Fibroblast of pulmonary artery (primary cell): ENCODE results near the gene WWOX.
"Not testable (repeated sequence)": the region's sequence is repeated elsewhere in the genome, so short reads cannot be mapped to it uniquely, and the experiment has no call there.

Source experiments
- DNase-seq: peaks from one replicate; pipeline ENCODE4 v3.0.0-alpha.2; 2010; ENCODE audit warnings: low read depth
- H3K4me3 ChIP-seq: replicated peaks from 2 replicates; pipeline ENCODE4 v1.5.1; 2011; ENCODE audit warnings: low read depth, mild to moderate bottlenecking, control low read depth, low read length, moderate library complexity
- TF ChIP-seq, protein P1 (sequence below): IDR thresholded peaks from 2 replicates; pipeline ENCODE4 v1.5.1; 2011; ENCODE audit warnings: mild to moderate bottlenecking, control low read depth, low read length, inconsistent platforms; ENCODE audit errors: missing control alignments

The WWOX gene

DNA sequence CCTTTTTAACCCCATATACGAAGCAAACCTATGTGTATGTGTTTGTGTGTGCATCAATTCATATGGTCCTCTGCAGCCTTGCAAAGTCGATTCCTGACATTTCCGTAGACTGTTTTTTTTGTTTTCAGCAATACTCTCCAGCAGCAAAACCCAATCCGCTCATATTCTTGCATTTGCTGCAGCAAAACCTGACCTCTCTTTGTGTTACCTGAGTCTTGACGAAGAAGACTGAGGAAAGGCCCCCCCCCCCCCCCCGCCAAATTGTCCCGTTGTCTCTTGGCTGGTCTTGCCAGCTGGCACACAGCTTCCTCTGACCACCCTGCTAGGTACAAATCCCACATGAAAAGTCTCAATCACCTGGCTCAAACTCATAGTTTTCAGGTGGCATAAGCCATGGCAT lies 494.7 kb downstream of the WWOX start:
- DNase-seq, result no peak
- TF ChIP-seq, protein P1, sequence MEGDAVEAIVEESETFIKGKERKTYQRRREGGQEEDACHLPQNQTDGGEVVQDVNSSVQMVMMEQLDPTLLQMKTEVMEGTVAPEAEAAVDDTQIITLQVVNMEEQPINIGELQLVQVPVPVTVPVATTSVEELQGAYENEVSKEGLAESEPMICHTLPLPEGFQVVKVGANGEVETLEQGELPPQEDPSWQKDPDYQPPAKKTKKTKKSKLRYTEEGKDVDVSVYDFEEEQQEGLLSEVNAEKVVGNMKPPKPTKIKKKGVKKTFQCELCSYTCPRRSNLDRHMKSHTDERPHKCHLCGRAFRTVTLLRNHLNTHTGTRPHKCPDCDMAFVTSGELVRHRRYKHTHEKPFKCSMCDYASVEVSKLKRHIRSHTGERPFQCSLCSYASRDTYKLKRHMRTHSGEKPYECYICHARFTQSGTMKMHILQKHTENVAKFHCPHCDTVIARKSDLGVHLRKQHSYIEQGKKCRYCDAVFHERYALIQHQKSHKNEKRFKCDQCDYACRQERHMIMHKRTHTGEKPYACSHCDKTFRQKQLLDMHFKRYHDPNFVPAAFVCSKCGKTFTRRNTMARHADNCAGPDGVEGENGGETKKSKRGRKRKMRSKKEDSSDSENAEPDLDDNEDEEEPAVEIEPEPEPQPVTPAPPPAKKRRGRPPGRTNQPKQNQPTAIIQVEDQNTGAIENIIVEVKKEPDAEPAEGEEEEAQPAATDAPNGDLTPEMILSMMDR, result no peak
- no peak overlapping the region for H3K4me3 ChIP-seq

DNA sequence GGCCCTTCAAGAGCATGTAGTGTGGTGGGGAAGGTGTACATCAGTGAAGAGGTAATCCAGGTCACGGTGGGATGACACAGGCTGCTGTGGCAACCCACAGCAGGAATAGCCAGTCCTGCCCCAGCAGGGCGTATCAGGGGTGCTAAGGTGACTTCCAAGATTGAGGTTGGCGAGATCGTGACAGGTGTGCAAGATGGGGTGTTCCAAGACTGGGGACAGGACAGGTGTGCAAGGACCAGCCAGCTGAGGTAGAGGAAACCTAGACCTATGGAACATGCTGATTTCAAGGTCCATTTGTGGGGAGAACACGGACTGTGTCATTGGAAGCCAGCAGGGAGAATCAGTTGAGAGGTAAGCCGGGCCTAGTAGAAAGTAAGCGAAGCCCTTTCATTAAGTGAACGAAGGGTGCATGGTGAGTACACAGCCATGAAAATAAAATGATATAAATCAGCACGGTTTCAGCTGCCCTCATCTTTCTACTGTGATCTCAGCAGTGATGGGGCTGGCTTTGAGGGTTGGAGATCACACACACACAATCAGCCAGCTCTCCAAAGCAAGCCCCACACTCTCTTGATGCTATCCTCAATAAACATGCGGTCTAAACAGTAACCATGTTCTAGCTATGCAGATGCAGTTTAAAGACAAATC lies 497.0 kb downstream of the WWOX start:
- no peak for DNase-seq
- H3K4me3 ChIP-seq, result no peak overlapping the region
- TF ChIP-seq, protein P1, result no peak

DNA sequence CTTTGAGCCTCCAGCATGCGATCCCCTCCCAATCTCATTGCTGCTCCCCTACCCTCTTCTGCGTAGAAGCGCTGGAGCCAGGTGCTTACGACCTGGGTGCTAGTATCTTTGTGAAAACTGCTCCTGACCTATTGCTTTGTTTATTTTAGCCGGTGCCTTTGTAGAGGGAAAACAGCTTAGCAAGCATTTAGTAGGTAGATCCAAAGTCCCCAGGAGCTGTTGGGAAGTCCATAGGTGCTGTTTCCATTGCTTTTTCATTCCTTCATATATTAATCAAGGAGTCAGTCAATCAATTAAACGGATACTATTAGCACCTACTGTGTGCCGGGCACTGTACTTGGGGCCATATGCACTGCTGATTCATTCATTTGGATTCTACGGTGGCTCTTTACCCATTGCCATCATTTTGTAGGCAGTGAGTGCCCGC lies 497.6 kb downstream of the WWOX start:
- no peak for DNase-seq
- TF ChIP-seq, protein P1, result no peak
- no peak overlapping the region for H3K4me3 ChIP-seq

DNA sequence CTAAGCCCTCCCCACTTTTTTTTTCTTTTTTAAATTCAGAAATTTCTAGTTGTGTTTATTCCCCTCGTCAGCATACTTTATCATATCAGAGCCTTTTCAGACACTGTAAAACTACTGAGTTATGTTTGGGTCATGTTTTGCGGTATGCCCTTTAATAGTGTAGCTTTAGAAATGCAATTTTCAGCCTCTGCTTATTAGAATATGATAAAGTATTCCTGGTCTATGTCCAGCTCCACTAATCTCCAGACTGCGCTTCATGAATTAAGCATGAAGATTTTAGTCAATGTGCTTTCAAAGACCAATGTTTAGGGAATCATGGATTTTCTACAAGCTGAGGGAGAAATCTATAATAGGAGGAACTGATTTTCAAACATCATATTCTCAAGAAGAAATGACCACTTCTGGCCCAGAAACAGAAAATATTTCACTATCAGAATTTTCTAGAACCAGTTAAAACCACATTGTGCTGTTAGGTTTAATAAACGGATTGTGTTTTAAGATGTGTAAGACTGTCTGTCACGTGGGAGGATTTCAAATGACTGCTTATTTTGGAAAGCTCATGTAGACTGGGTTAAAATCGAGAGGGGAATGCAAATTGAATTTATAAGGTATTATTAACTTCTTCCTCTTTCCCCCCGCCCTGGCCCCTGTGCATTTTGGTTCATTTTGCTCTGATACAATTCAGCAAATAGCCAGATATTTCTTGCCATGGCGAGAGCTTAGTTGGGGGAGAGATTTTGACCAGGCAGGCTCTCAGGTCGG lies 498.5 kb downstream of the WWOX start:
- DNase-seq, result no peak
- TF ChIP-seq, protein P1, result no peak
- no peak overlapping the region for H3K4me3 ChIP-seq

DNA sequence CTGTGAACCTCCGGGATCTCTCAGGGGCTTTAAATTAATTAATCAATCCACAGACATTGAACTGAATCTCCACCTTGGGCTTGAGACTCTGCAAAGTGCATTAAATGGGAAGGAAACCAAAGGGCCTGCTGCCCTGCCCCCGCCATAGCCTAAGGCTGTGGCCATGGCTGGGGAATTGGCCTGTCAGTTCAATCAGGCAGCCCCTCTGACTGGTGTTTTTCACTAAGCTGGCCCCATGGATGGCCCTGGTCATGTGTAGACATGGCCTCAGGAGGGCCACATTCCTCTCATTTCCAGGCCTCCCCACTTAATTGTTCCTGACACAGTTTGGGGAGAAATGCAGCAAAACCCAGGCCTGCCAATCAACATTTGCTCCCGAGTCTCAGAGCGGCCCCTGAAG lies 499.8 kb downstream of the WWOX start:
- TF ChIP-seq, protein P1, result no peak
- H3K4me3 ChIP-seq, result no peak overlapping the region
- DNase-seq, result no peak

DNA sequence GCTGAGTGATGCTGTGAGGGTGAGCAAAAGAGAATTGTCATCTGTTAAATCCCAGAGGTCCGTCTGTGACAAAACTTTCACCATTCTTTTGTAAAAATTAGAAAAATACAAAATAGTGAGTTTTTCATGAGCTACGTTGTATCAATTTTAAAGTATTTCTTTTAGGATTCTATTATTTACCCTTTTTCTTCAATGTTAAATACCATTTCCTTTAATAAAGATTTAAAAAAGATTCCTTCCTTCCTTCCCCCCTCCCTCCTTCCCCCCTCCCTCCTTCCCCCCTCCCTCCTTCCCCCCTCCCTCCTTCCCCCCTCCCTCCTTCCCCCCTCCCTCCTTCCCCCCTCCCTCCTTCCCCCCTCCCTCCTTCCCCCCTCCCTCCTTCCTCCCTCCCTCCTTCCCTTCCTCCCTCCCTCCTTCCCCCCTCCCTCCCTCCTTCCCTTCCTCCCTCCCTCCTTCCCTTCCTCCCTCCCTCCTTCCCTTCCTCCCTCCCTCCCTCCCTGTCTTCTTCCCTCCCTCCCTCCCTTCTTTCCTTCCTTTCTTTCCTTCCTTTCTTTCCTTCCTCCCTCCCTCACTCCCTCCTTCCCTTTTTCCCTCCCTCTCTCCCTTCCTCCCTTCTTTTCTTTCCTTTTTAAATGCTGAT lies 505.1 kb downstream of the WWOX start:
- not testable (repeated sequence) for H3K4me3 ChIP-seq, DNase-seq

DNA sequence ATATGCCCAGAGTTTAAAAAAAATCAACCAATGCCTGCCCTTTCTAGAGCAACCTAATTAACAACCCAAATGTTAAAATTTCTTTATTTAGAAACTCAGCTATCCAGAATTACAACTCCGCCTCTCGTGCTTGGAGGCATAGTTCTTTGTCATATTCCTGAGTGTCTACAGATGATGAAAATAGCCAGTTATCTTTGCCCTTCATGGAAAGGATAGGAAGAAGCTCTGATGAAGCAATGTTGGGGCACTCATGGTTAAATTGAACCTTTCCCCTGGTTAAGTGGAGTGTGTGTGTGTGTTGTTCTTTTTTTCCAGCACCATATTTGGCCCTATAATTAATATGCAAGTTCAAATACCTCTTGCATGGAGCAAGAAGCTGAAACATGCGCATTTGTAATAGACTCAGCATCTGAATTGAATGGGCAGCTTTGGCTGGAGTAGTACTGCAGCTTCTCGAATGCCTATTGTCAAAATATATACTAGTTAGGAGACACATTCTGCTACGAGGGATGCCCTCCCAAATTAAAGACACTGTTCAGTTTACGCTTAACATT lies 506.2 kb downstream of the WWOX start:
- TF ChIP-seq, protein P1, result no peak
- DNase-seq, result no peak
- H3K4me3 ChIP-seq, result no peak overlapping the region
